ENCODE measurements around the gene NOC4L. TPM values are rescaled to one million over a fixed set of nuclear protein-coding genes. Genes with fewer than 3 reads are reported as not detected.
A peak's percentile ranks its signal among the peaks of the same experiment; 100 is the strongest.
"Not testable (repeated sequence)": the region's sequence is repeated elsewhere in the genome, so short reads cannot be mapped to it uniquely, and the experiment has no call there.

NOC4L gene
- total RNA-seq, 1 donor from 2014 or later: 14.6 TPM

DNA sequence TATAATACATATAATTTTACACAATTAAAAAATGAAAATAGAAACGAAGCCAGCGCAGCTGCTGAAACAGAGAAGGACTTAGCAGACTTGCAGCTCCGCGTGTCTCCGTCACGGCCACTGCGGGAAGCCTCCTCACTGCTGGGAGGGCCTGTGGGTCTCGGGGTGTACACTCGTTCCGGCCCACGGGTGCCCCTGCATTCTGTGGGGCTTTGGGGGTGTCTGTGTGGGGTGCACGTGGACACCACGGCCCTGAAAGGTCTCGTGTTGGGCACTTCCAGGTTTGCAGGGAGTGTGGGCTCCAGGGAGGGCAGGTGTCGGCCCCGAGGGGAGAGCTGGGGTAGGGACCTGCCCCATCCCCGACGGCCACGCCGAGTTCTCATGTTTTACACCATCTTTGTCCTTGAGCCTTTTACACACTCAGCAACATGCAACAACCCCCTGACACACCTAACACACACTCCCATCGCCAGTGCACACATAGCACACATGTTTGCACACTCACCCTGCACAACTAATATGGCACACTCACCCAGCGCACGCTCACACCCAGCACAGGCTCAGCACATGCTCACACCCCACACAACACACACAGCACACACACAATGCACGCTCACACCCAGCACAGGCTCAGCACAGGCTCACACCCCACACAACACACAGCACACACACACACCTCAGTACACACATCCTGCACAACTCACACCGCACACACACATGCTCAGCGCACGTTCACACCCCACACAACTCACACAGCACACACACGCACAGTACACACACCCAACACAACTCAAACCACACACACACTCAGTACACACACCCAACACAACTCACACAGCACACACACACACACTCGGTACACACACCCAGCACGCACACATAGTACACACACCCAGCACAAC lies 36.6 kb downstream of the NOC4L start:
- no peak for DNase-seq (ENCODE audit: low spot score)

DNA sequence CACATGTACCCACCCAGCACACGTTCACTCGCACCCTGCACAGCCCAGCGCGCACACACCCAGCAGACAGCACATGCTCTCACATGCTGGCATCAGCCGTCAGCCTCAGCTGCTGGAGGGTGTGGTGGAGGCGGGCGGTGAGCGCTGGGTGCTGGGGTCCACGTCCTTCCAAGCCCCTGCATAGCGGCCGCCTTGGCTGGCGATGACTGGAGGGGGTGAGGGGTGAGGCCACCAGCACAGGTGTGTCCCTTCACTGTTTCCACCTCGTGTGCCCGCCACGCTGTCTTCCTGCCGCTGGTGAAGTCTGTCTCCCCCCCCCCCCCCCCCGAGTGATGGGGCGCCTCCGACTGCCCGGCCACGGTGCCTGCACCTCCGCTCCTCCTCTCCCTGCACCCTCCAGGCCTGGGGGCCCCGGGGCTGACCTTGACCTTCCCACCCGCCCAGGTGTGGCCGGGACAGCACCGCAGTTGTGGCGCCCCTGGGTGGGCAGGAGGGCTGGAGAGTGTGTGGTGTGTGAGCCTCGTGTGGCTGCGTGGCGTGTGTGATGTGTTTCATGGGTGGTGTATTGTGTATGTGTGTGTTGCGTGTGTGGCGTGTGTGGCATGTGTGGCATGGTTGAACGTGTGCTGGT lies 37.4 kb downstream of the NOC4L start:
- no peak for DNase-seq (ENCODE audit: low spot score)

DNA sequence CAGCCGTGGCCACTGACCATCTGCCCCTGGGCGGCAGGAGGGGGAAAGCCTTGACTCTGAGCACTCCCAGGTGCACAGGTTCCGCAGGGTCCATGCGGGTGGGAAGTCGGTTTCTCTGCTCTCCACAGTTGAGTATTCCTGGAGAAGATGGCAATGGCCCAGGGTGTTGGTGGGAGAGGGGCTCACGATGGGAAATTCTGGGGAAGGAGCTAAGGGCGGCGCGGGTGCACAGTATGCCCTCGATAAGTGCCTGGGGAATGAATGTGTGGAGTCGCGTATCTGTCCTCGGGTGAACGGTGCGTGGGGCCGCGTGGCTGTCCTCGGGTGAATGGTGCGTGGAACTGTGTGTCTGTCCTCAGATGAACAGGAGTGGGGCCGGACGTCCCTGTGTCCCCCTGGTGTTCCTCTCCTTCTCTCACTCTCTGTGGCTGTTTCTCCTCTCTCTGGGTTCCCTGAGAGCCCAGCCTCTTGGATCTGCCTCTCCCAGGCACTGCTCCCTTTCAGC lies 38.0 kb downstream of the NOC4L start:
- DNase-seq (ENCODE audit: low spot score): no peak

DNA sequence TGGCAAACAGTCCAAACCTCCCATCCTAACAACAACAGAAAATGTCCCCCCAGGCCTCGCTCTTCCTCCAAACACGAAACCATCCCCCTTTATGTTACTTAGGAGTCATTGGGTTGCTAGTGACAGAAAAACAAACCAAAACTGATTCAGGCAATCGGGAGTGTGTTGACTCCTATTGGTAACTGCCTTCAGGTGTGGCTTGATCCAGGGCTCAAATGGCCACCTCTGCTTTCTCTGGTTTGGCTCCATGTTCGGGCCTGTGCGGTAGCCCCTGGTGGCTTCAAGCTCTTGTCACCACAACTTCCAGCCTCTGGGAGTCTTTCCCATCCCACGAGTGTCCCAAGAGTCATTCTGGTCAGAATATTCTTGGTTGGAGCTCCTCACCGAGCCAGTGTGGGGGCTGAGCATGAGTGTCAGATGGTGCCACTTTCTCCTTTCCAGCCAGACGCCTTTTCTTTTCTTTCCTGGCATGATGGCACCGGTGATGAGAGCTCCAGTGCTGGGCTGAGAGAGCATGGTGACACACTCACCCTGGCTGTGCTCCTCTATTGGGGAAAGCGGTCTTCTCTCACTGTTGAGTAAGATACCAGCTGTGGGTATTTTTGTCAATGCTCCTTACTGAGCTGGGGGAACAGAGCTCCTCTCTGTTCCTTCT lies 38.6 kb downstream of the NOC4L start:
- no peak for DNase-seq (ENCODE audit: low spot score)

DNA sequence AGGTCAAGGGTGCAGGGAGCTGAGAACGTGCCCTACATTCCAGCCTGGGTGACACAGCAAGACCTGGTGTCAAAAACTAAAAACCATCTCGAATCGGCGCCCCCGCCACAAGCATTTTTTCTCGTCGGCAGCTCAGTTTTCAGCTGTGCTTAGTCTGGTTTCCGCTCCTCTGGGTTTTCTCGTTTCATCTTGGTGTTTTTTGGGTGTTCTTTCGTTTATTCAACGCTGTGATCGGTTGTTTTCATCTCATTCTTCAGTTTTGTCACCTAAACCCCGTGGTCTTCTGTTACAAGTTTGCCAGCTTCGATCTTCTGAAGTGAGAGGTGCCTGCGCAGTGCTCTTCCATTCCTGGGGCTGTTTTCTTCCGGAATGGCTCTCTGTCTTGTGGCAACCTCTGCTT lies 41.4 kb downstream of the NOC4L start:
- DNase-seq (ENCODE audit: low spot score): no peak

DNA sequence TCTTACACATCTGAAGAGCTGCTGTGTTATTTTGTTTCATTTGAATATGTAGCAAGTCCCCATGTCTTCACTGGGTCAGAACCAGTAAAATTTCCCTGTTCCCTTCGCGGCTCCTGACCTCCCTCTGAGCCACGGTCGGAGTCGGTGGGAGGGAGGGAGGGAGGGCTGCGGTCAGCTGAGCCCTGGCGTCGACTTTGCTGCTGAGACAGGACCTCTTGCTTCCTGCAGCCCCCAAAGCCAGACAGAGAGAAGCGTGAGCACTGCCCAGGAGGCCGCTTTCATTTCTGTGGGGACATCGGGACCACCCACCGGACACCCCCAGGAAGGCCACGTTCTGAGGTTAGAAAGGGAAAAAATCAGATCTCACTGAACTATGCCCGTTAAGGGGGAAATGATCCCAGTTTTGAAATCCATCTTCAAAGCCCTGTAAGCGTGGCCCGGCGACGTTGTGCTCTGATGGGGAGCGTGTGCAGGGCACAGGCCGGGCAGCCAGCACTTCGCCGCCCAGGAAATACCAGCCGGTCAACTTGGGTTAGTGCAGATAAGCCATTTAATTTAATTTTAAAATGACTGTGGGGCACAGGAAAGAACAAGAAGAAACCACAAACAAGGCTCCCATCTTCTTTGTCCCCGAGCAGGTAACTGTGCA lies 42.1 kb downstream of the NOC4L start:
- no peak for DNase-seq (ENCODE audit: low spot score)

DNA sequence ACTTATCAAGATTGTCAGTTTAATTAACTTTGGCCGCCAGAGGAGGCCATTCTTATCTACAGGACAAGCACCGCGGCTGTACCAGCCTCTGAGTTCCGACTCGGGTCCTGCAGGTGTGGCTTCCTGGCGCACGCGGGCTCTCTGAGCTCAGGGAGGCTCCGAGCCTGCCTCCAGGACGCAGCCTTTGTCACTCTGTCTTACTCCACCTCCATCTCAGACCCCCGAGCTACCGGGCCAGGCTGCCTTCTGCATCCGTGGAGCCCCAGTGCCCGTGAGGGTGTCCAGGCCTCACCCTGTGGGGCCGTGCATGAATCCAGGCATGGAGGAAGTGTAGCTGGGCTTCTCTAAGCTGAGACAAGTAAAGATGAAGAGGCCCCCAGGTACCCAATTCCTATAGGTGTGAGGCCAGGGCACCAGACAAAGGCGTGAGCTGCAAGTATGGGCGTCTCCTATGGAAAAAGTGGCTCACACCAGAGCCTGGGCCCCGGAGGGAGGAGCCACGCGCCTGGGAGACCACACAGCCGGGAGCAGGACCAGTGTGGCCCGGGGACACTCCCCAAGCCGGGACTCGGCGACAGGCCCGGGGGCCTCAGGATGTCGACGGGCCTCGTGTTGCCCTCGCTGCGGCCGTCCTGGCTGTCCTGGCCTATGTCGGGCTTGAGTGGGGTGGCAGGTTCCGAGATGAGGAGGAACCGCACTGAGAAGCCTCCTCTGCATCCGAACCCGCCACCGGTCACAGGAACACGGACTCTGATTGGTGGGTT lies 42.8 kb downstream of the NOC4L start:
- no peak for DNase-seq (ENCODE audit: low spot score)

DNA sequence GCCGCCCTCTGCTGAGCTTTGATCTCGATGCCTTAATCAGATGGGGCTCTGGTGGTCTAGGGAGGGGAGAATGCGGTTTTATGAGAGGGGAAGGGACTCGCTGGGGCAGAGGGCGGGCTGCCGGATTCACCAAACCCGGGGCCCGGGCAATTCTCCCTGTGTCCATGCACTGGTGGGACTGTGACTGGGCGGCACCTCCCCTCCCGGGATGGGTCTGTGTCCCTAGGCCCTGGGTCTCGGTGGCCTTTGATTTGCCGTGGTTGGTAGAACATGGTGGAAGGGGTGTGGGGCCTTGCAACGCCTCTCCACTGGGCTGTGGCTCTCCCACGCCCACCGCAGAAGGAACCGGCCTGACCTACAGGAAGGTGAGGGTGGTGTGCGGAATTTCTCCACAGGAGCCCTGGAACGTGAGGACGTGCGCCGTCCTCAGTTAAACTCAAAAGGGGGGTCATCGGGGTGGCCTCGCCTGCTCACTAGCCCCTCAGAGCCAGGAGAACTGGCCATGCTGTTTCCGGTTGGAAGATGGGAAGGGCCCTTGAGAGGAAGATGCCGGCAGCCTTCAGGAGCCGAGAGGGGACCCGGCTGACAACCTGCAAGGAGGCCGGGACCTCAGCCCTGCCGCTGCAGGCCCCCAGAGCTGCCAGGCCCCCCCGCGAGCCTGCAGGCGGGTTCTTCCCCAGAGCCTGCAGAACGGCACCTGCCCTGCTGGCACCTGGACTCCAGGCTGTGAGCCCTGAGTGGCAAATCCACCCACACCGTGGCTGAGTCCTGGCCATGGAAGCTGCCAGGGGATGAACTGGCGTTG lies 43.6 kb downstream of the NOC4L start:
- no peak for DNase-seq (ENCODE audit: low spot score)

DNA sequence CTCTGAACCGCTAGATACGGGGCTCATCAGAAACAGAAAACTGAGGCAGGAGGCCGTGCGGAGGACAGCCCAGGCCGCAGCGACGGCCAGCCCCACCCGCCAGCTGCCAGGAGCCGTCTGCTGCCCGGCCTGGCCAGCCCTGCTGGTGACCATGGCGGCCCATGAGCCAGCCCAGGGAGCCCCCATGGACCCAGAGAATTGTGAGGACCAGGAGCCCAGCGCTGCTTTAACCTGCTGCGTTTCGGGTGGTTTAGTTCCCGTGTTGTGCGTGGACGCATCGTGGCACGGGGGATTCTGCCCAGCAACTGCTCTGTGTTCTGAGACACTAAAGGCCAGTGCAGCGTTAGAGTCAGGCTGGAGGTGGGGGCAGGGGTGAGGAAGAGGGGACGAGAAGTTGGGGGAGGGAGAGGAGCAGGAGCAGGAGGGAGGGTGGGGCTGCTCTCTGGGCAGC lies 44.2 kb downstream of the NOC4L start:
- no peak for DNase-seq (ENCODE audit: low spot score)

DNA sequence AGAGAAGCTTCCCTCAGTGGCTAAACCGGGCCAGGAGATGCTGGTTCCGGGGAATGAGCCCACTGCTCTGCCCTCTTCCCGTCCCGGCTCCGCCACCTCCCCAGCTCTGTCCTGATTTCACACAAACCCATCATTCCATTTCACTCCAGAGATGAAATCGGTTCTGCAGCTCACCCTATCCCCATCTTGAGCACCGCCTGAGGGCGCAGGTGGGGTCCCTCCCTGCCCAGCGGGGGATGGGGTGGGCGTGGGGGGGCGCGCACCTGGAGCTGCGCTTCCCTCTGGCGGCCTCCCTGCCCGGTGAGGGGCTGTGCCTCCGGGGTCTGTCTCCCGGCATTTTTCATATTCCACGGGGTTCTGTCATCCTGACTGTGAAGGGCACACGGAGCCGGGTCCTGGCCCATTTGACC lies 44.7 kb downstream of the NOC4L start:
- no peak for DNase-seq (ENCODE audit: low spot score)

DNA sequence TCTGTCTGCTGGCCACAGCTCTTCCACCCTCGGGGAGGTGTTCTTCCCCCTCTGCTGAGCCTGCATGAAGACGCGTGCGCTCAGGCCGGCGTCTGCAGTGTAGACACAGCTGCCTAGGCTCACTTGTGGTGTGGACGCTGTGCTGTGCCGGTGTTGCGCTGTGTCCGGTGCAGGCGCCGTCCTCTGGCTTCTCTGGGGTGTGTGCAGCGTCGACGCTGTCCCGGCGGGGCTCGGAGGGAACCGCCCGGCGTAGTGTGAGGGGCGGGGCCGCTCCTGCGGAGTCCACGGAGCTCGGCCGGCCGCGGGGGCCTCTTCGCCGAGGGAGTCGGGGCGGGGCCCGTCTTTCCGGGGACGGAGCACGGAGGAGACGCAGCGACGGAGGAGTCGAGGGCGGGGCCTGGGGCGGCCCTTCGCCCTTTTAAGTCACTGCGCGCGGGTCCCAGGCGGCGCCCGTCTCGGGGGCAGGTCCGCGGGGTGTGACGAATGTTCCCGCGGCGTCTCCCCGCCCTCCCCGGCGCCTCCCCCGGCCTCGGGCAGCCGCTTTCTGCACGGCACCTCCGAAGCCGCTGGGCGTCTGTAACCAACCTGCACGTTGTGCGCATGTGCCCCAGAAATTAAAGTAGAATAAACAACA lies 45.2 kb downstream of the NOC4L start:
- peak; percentile 95 for DNase-seq (ENCODE audit: low spot score)

DNA sequence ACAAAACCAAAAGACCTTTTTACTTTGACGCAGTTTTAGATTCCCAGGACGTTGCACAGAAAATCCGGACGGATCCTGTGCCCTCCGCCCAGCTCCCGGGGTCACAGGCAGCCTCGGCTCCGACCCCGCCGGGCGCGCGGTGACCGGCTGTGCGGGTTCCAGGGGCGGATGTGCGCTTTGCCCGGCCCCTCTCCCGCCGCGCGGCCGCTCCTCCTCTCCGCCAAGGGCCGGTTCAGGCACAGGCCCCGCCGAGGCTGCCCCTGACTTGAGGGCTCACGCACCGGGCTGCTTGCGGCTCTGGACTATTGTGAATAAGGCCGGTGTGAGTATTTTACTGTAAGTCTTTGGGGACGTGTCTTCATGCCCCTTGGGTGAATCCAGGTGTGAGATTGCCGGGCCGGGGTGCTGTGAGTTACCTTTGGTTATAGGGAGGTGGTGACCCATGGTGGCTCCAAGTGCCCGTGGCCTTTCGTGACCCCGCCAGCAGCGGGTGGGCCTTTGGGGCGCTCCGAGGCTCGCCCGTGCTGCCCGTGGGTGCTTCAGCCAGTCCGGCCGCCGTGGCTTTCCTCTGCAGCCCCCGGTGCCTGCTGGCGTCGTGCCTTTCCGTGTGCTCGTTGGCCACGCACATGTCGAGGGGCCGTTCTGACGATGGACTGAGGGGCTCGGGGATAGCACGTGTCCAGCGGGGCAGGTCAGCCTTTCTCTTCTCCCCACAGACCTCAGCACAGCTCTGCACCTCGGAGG lies 45.9 kb downstream of the NOC4L start:
- no peak for DNase-seq (ENCODE audit: low spot score)

DNA sequence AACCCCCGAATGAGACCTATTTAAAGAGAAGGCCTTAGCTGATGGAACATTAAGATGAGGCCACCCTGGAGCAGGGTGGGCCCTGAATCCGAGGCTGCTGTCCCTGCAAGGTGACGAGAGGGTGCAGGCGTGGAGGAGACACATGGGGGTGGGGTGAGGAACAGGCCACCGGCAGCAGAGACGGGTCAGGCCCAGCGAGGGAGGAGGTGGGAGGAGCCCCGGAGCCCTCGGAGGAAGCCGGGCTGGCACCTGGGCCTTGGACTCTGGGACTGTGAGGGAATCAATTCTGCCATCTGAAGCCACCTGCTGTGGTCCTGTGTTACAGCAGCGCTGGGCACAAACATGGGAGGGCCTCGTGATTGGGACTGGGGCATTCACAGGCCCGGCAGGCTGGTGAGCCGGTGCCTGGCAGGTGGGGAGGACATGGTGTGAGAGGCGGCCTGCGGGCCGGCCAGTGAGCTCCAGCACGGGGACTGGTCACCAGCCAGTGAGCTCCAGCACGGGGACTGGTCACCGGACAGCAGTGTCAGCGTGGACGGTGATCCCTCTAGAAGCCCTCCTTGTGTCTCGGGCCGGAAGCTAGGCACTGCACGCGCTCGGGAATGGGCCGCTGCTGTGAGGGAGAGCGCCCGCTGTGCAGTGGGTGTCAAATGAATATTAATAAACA lies 46.7 kb downstream of the NOC4L start:
- no peak for DNase-seq (ENCODE audit: low spot score)

DNA sequence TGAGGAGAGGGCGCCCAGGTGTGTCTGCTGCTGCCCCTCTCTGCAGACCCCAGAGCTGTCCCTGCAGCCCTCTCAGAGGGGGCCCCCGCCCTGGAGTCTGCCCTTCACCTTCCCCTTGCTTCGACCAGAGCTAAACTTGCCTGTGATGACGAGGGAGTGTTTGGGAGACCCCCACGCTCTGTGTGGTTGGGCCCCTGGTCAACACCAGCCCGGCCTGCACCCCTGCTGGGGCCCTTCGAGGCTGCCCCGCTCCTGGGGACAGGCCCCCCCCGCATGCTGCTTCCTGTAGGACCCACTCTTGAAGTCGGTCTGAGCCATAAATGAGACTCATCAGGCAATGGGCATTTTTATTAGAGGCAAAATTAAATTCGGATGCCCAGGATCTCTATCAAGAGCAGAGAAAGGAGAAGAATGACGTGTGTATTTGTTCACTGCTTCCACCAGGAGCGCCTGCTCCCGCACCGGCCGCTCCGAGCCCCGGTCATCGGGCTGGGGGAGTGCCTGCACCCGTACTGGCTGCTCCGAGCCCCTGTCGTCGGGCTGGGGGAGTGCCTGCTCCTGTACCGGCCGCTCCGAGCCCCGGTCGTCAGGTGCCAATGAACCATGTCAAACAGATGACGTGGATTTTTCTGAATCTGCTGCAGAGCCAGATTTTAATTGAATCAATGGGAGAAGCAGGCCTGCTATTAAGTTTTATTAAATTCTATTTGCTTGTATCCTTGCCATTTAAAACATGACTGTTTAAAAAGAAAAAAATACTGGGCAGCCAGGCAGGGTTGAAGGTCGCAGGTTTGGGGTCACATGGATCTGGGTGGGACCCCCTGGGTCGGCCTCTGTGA lies 47.7 kb downstream of the NOC4L start:
- no peak for DNase-seq (ENCODE audit: low spot score)

DNA sequence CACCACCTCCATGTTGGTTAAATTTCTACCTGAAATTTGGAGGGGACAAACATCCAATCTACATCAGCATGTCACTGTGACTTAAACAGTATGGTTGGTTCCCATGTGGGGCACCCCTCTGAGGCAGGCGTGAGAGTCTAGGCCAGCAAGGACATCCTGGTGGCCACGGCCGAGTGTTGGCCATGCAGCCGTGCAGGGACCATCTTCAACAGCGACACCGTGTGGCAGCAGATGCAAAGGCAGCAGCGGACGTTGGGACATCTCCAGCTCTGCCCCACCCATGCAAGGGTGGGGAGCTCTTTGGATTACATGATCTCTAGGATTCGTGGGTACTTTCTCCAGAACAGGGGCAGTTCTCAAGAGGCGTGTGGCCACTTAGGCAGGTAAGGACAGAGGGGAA lies 49.8 kb downstream of the NOC4L start:
- DNase-seq (ENCODE audit: low spot score): no peak

DNA sequence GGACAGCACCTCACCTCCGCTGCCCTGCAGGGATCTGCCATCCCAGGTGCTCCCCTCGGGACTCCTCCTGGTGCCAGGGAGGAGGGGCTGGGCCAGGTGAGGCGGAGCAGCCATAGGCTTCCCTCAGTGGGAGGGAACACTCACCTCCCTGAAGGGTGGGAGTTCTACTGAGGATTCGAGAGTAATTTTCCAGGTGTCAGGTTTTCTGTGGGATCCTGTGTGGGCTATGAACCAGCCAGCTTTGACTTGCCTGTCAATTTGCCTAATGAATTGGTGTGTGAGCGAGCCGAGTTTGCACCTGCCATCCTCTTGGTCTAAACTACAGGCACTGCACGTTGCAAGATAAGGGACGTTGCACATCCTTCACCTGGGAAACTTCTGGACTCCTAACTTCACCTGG lies 50.3 kb downstream of the NOC4L start:
- DNase-seq (ENCODE audit: low spot score): no peak

DNA sequence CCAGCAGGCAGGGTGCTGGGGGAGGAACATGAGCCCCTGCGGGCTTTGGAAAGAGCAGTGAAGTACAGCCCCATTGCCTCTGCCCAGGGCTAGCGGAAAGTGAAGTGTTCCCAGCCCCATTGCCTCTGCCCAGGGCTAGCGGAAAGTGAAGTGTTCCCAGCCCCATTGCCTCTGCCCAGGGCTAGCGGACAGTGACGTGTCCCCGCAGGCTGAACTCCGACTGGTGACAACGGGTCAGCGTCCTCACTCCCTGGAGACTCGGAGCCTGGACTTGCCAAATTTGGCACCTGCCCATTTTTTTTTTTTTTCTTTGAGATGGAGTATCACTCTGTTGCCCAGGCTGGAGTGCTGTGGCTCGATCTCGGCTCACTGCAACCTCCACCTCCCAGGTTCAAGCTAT lies 51.0 kb downstream of the NOC4L start:
- DNase-seq (ENCODE audit: low spot score): not testable (repeated sequence)

Measured in mesenteric fat pad (tissue), 1 donor.